ENCODE data around the gene THSD4.

Gene THSD4

DNA sequence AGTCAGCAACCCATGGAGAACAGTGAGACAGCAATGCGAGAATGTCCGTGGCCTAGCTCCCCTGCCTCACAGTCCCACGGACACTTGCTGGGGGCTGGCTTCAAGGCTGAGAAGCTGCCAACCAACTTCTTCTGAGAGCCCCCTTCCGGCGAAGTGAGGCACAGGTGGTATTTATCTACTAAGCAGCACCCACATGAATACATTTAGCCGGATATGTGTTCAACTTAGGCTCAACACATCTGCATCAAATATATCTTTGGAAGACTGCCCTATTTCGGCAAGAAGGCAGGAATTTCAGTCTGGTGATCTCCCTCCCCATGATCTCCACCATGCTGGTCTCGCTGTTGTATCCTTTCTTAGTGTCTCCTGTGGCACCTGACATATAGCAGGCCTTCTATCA lies 354.1 kb downstream of the THSD4 start:
- no peak overlapping the region for H3K4me3 ChIP-seq (ENCODE audit: low read depth in 1 of 2, low read length in 2 of 2)
- H3K36me3 ChIP-seq (ENCODE audit: control insufficient read depth in 1 of 2, insufficient read depth in 2 of 2, low read length in 2 of 2) = no peaks in the 10 kb centered on the region
- no peaks in the 10 kb centered on the region for H3K9me3 ChIP-seq (ENCODE audit: control insufficient read depth in 1 of 2, low read length in 2 of 2)
- H3K4me1 ChIP-seq (ENCODE audit: control insufficient read depth in 1 of 2, insufficient read depth in 2 of 2, low read length in 2 of 2) = no peaks in the 10 kb centered on the region
- no peak overlapping the region for H3K27ac ChIP-seq (ENCODE audit: low read length)
- H3K27me3 ChIP-seq (ENCODE audit: low read depth, low read length) = no peaks in the 10 kb centered on the region

DNA sequence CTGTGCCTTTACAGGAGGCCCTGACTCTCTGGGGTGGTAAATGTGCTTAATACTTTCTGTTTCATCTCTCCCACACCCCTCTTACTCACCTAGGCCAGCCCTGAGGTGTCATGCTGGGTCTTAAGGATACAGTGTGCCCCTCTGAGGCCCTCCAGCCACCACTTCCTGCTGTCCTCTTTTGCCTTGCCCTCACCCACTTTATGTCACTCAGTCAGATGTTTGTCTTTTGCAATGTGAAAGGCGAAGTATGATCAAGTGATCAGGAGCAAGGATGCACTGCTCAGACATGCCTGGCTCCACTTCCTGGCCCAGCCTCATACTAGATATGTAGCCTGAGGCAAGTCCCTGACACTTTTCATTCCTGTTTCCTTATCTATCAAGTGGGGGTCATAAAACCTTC lies 356.1 kb downstream of the THSD4 start:
- no peak overlapping the region for H3K27ac ChIP-seq (ENCODE audit: low read length)
- H3K9me3 ChIP-seq (ENCODE audit: control insufficient read depth in 1 of 2, low read length in 2 of 2) = no peaks in the 10 kb centered on the region
- no peaks in the 10 kb centered on the region for H3K4me1 ChIP-seq (ENCODE audit: control insufficient read depth in 1 of 2, insufficient read depth in 2 of 2, low read length in 2 of 2)
- H3K36me3 ChIP-seq (ENCODE audit: control insufficient read depth in 1 of 2, insufficient read depth in 2 of 2, low read length in 2 of 2) = no peaks in the 10 kb centered on the region
- no peaks in the 10 kb centered on the region for H3K27me3 ChIP-seq (ENCODE audit: low read depth, low read length)
- no peak overlapping the region for H3K4me3 ChIP-seq (ENCODE audit: low read depth in 1 of 2, low read length in 2 of 2)

DNA sequence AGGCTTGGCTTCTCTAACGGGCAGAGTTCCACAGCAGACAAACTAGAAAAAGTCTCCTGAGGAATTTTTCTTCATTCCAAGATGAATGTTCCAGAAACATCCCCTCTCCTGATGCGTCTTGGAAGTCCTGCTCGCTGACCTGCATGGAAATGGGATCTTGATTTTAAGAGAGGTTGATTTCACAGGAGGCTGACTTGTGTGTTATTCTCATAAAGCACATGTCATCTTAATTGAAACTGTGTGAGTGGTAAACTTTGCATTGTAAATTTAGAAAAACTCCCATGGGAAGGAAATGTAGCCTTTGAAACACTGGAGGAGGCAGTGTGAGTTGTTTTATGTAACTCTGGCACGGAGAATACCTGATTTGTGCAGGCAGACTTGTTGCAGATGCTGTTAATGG lies 357.3 kb downstream of the THSD4 start:
- H3K27me3 ChIP-seq (ENCODE audit: low read depth, low read length) = no peaks in the 10 kb centered on the region
- H3K4me3 ChIP-seq (ENCODE audit: low read depth in 1 of 2, low read length in 2 of 2) = no peak overlapping the region
- no peak overlapping the region for H3K27ac ChIP-seq (ENCODE audit: low read length)
- no peaks in the 10 kb centered on the region for H3K9me3 ChIP-seq (ENCODE audit: control insufficient read depth in 1 of 2, low read length in 2 of 2)
- H3K36me3 ChIP-seq (ENCODE audit: control insufficient read depth in 1 of 2, insufficient read depth in 2 of 2, low read length in 2 of 2) = no peaks in the 10 kb centered on the region
- H3K4me1 ChIP-seq (ENCODE audit: control insufficient read depth in 1 of 2, insufficient read depth in 2 of 2, low read length in 2 of 2) = no peaks in the 10 kb centered on the region

DNA sequence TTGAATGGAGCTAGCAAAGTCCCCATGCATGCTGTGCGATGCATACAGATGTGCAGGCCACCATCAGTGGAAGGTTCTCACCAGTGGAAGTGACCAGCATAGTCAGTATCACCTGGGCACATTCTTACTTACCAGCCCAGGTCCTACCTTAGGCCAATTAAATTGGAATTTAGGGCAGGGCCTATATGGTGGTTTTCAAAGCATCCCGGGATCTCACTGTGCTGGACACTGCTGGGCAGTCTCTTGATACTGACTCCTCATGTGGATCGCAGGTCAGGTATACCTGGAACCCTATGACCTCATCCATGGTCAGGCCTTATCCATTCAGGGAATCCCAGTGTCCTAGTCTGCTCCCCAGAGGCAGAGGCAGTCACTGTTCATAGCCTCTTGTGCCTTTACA lies 358.5 kb downstream of the THSD4 start:
- Histone ChIP-seq H3K27me3 (ENCODE audit: low read depth, low read length) (no peaks in the 10 kb centered on the region), H3K4me3 (ENCODE audit: low read depth in 1 of 2, low read length in 2 of 2) (no peak overlapping the region), H3K9me3 (ENCODE audit: control insufficient read depth in 1 of 2, low read length in 2 of 2) (no peaks in the 10 kb centered on the region), H3K4me1 (ENCODE audit: control insufficient read depth in 1 of 2, insufficient read depth in 2 of 2, low read length in 2 of 2) (no peaks in the 10 kb centered on the region), H3K27ac (ENCODE audit: low read length) (no peak overlapping the region), H3K36me3 (ENCODE audit: control insufficient read depth in 1 of 2, insufficient read depth in 2 of 2, low read length in 2 of 2) (no peaks in the 10 kb centered on the region)

DNA sequence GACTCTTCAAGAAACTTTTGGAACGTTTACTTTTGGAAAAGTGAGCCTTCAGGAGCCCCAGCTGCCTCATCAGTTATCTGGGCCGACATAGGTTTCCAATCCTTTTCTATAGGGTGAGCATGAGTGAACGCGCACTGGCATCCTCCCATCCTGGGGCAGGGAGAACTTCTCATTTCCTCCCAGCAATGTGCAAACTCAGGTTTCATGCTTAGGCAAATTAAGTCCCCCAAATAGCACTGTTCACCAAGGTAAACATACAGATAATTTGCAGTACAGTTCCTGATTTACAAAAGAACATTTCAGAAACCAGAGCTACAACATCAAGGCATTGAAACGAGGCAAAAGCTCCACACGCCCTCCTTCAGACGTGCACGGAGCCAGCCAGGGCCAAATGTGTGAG lies 361.6 kb downstream of the THSD4 start:
- no peaks in the 10 kb centered on the region for H3K36me3 ChIP-seq (ENCODE audit: control insufficient read depth in 1 of 2, insufficient read depth in 2 of 2, low read length in 2 of 2)
- no peak overlapping the region for H3K4me3 ChIP-seq (ENCODE audit: low read depth in 1 of 2, low read length in 2 of 2)
- no peaks in the 10 kb centered on the region for H3K9me3 ChIP-seq (ENCODE audit: control insufficient read depth in 1 of 2, low read length in 2 of 2)
- H3K4me1 ChIP-seq (ENCODE audit: control insufficient read depth in 1 of 2, insufficient read depth in 2 of 2, low read length in 2 of 2) = no peaks in the 10 kb centered on the region
- no peaks in the 10 kb centered on the region for H3K27me3 ChIP-seq (ENCODE audit: low read depth, low read length)
- no peak overlapping the region for H3K27ac ChIP-seq (ENCODE audit: low read length)

DNA sequence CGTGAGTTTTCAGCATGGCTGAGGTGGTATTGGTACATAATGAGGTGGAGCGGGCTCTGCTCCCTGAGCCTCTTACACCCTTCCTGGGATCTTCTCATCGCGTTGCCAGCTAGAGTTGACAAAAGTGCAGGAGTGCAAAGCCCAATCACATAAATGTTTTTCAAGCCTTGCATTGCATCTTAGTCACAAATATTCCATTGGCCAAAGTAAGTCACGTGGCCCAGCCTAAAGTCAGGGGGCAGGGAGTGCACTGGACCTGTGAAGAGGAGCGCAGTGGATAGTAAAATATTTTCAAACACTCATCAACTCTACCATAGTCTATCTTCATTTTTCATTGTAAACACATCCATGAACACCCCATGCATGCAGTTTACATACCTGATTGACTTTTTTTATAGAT lies 365.3 kb downstream of the THSD4 start:
- Histone ChIP-seq H3K4me3 (ENCODE audit: low read depth in 1 of 2, low read length in 2 of 2) (no peak overlapping the region), H3K27ac (ENCODE audit: low read length) (no peak overlapping the region), H3K9me3 (ENCODE audit: control insufficient read depth in 1 of 2, low read length in 2 of 2) (no peaks in the 10 kb centered on the region), H3K27me3 (ENCODE audit: low read depth, low read length) (no peaks in the 10 kb centered on the region), H3K4me1 (ENCODE audit: control insufficient read depth in 1 of 2, insufficient read depth in 2 of 2, low read length in 2 of 2) (no peaks in the 10 kb centered on the region), H3K36me3 (ENCODE audit: control insufficient read depth in 1 of 2, insufficient read depth in 2 of 2, low read length in 2 of 2) (no peaks in the 10 kb centered on the region)

DNA sequence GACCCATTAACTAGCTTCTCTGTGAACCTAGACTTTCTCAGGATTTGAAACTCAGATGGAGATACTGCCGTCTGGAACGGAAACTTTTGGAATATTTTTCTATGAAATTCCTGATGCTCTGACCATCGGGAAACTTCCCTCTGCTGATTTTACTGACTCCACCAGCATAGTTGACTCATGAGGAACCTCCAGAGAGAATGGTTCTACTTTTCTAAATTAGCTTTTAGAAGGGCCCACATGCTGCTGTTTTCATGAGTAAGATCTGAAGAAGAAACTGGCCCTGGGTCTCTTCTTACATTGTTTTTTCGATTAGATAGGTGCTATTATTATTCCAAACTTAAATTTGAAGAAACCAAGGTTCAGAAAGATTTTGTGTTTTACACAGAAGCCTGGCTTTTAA lies 368.8 kb downstream of the THSD4 start:
- Histone ChIP-seq H3K36me3 (ENCODE audit: control insufficient read depth in 1 of 2, insufficient read depth in 2 of 2, low read length in 2 of 2) (no peaks in the 10 kb centered on the region), H3K9me3 (ENCODE audit: control insufficient read depth in 1 of 2, low read length in 2 of 2) (no peaks in the 10 kb centered on the region), H3K4me3 (ENCODE audit: low read depth in 1 of 2, low read length in 2 of 2) (no peak overlapping the region)

DNA sequence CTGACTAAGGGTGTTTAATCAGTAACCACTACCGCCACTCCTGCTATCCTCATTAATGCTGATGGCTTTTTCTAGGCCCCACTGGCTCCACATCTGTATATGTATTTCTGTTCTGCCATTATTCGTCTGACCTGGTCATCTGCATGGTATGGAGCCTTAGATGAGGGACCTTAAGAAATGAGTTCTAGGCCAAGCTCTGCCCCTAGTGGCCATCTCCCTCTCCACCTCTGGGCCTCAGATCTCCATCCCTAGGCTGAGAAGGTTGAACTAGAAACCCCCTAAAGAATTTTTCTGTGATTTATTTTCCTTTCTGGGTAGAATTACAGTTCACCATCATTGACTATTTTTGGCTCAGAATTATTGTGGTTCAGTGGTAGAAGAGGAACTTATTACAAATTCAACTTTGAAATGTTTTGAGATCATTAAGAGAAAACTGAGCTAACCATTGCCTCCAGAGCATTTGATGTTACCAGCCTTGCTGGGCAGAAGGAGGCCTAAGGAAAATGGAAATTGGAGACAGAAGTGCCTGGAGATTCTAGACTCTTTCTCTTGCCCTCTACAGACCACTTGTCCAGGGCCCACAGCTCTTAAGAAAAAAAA lies 369.9 kb downstream of the THSD4 start:
- no peak overlapping the region for H3K27ac ChIP-seq (ENCODE audit: low read length)
- no peaks in the 10 kb centered on the region for H3K27me3 ChIP-seq (ENCODE audit: low read depth, low read length)
- no peaks in the 10 kb centered on the region for H3K4me1 ChIP-seq (ENCODE audit: control insufficient read depth in 1 of 2, insufficient read depth in 2 of 2, low read length in 2 of 2)
- no peak overlapping the region for H3K4me3 ChIP-seq (ENCODE audit: low read depth in 1 of 2, low read length in 2 of 2)
- no peaks in the 10 kb centered on the region for H3K36me3 ChIP-seq (ENCODE audit: control insufficient read depth in 1 of 2, insufficient read depth in 2 of 2, low read length in 2 of 2)
- no peaks in the 10 kb centered on the region for H3K9me3 ChIP-seq (ENCODE audit: control insufficient read depth in 1 of 2, low read length in 2 of 2)

More for the DNA sequence above, 368.8 kb downstream of the THSD4 start:
- H3K27me3 ChIP-seq (ENCODE audit: low read depth, low read length) = no peaks in the 10 kb centered on the region
- no peaks in the 10 kb centered on the region for H3K4me1 ChIP-seq (ENCODE audit: control insufficient read depth in 1 of 2, insufficient read depth in 2 of 2, low read length in 2 of 2)
- H3K27ac ChIP-seq (ENCODE audit: low read length) = no peak overlapping the region

DNA sequence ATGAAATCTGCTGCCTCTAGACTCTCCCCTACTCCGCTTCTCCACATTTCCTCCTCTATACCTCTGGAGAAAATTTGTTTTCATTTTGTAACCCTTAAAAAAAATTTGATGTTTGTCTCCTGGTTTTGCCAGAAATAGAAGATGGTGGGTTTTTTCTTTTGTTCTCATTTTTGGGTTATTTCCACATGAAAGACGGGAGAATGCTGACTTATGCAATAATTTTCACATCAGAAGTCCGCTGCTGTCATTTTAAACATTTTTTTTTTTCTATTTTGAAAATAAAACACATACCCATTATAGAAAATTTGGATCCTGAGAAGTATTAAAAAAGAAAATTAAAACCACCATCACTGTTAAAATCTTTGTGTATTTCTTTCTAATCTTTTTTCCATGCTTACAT lies 374.3 kb downstream of the THSD4 start:
- H3K27ac ChIP-seq (ENCODE audit: low read length) = no peak overlapping the region

DNA sequence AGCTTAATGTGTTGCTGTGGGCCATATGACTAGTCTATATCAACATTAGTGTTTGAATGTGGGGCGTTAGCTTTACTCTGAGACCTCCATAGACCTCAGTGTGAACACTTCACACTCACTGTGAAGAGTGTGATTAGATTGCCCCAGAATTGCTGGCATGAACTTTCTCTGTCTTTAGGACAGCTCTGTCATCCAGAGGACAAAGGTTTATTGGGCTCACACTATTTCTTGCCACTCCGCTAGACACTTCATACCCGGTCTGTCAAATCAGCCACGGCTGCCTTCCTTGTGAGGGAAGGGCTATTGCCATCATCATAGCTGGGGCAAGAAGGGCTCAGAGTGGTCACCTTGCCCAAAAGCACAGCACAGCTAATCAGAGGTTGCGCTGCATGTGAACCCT lies 378.3 kb downstream of the THSD4 start:
- H3K27ac ChIP-seq (ENCODE audit: low read length) = no peak overlapping the region

More for the DNA sequence above, 374.3 kb downstream of the THSD4 start:
- H3K4me1 ChIP-seq (ENCODE audit: control insufficient read depth in 1 of 2, insufficient read depth in 2 of 2, low read length in 2 of 2) = no peaks in the 10 kb centered on the region
- no peak overlapping the region for H3K4me3 ChIP-seq (ENCODE audit: low read depth in 1 of 2, low read length in 2 of 2)
- H3K36me3 ChIP-seq (ENCODE audit: control insufficient read depth in 1 of 2, insufficient read depth in 2 of 2, low read length in 2 of 2) = no peaks in the 10 kb centered on the region
- no peaks in the 10 kb centered on the region for H3K9me3 ChIP-seq (ENCODE audit: control insufficient read depth in 1 of 2, low read length in 2 of 2)
- no peaks in the 10 kb centered on the region for H3K27me3 ChIP-seq (ENCODE audit: low read depth, low read length)

DNA sequence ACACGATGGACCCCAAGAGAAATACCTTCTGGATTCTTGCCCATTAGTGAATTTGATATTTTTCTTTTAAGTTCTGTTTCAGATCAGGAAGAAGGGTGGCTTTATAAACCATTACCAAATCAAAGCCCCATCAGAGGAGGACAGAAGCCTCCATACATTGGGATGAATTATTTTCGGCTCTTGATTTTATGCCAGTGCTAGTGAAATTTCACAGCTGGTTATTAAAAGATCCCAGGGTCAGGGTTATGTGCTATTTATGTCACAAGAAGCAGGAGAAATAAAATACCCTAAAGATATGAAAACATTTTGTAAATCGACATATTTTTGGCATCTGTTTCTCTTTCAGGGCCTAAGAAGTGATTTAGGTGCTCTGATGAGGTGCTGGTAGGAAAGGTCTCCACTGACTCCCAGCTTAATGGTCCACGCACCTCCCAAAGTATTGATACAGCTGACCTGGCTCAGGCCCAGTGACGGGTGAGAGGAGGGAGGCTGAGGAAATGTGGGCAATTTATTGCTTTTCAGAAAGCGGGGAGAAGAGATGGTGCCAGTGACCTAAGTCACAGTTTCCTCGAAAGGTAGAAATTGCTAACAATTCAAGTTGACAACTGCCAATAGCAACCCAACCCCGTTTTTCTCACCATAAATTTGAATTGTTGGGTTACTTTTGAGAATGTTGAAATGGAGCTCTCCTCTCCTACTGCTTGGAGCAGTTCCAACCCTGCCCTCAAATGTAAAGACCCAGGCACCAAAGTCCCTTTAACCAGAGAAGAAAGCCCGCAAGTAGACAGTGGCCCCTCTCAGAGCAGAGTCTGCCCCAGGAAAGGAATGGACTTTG lies 379.5 kb downstream of the THSD4 start:
- Histone ChIP-seq H3K9me3 (ENCODE audit: control insufficient read depth in 1 of 2, low read length in 2 of 2) (no peaks in the 10 kb centered on the region), H3K4me3 (ENCODE audit: low read depth in 1 of 2, low read length in 2 of 2) (no peak overlapping the region), H3K4me1 (ENCODE audit: control insufficient read depth in 1 of 2, insufficient read depth in 2 of 2, low read length in 2 of 2) (no peaks in the 10 kb centered on the region), H3K27ac (ENCODE audit: low read length) (no peak overlapping the region), H3K27me3 (ENCODE audit: low read depth, low read length) (no peaks in the 10 kb centered on the region), H3K36me3 (ENCODE audit: control insufficient read depth in 1 of 2, insufficient read depth in 2 of 2, low read length in 2 of 2) (no peaks in the 10 kb centered on the region)

More for the DNA sequence above, 378.3 kb downstream of the THSD4 start:
- Histone ChIP-seq H3K9me3 (ENCODE audit: control insufficient read depth in 1 of 2, low read length in 2 of 2) (no peaks in the 10 kb centered on the region), H3K4me3 (ENCODE audit: low read depth in 1 of 2, low read length in 2 of 2) (no peak overlapping the region), H3K36me3 (ENCODE audit: control insufficient read depth in 1 of 2, insufficient read depth in 2 of 2, low read length in 2 of 2) (no peaks in the 10 kb centered on the region), H3K27me3 (ENCODE audit: low read depth, low read length) (no peaks in the 10 kb centered on the region), H3K4me1 (ENCODE audit: control insufficient read depth in 1 of 2, insufficient read depth in 2 of 2, low read length in 2 of 2) (no peaks in the 10 kb centered on the region)

DNA sequence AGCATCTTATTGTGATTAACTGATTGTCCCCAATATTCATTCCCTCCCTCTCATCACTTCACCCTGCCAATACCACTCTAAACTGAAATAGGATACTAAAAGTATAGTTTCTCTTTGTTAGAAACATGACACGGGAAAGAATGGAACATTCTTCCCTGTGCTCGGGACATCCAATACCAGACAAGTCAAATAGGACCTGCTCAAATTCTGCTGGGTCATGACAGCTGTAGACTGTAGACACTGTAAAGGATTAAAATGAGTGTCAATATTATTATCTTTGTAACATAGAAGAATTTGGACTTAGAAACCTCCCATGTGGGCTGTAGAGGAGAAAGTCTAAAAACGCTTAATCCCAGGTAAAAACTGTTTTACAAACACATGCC lies 380.1 kb downstream of the THSD4 start:
- Histone ChIP-seq H3K36me3 (ENCODE audit: control insufficient read depth in 1 of 2, insufficient read depth in 2 of 2, low read length in 2 of 2) (no peaks in the 10 kb centered on the region), H3K27me3 (ENCODE audit: low read depth, low read length) (no peaks in the 10 kb centered on the region), H3K4me3 (ENCODE audit: low read depth in 1 of 2, low read length in 2 of 2) (no peak overlapping the region), H3K4me1 (ENCODE audit: control insufficient read depth in 1 of 2, insufficient read depth in 2 of 2, low read length in 2 of 2) (no peaks in the 10 kb centered on the region), H3K9me3 (ENCODE audit: control insufficient read depth in 1 of 2, low read length in 2 of 2) (no peaks in the 10 kb centered on the region), H3K27ac (ENCODE audit: low read length) (no peak overlapping the region)
